HG02763 (cell line): ENCODE data around the gene LHFPL2.
"Not testable (repeated sequence)": the region's sequence is repeated elsewhere in the genome, so short reads cannot be mapped to it uniquely, and the experiment has no call there.

Experiments used
- ATAC-seq: cut with Tn5 transposase; IDR thresholded peaks from one replicate; pipeline ENCODE4 v1.9.1; 2021; ENCODE audit warnings: mild to moderate bottlenecking, moderate library complexity; ENCODE audit not compliant: unreplicated experiment

LHFPL2 gene

DNA sequence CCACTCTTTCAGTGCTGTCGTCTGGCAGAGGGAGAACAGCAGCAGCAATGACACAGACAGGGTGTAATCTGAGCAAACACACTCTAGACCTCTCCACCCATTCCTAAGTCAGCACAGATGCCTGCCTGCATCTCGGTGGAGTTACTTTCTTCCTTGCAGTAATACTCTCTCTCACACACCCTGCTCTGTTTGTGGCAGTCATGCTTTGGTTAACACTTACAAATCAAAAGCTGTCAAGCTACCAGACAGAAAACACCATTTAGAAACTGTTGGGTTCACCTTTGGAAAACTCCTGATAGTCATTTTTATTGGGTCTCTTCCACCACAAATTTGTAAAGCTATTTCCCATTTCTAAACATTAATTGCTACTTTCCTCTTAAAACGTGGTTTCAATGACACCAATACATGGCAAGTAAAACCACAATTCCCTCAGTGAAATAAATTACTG lies 27.3 kb downstream of the LHFPL2 start:
- ATAC-seq: no peak

DNA sequence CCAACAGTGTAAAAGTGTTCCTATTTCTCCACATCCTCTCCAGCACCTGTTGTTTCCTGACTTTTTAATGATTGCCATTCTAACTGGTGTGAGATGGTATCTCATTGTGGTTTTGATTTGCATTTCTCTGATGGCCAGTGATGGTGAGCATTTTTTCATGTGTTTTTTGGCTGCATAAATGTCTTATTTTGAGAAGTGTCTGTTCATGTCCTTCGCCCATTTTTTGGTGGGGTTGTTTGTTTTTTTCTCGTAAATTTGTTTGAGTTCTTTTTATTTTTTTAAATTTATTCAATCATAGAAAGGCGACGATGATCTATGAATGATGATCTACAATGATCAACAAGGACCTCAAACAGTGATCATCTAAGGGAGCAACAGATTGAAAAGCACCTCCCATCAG lies 28.5 kb downstream of the LHFPL2 start:
- ATAC-seq: not testable (repeated sequence)

- ATAC-seq: no peak
Observed at GRCh38 chr5:78618303-78618702, 30.3 kb downstream of the LHFPL2 start.

GRCh38 chr5:78615697-78616096 lies 32.9 kb downstream of the LHFPL2 start:
- no peak for ATAC-seq

GRCh38 chr5:78614816-78615215 lies 33.8 kb downstream of the LHFPL2 start:
- no peak for ATAC-seq

GRCh38 chr5:78613756-78614155 lies 34.8 kb downstream of the LHFPL2 start:
- ATAC-seq: no peak

DNA sequence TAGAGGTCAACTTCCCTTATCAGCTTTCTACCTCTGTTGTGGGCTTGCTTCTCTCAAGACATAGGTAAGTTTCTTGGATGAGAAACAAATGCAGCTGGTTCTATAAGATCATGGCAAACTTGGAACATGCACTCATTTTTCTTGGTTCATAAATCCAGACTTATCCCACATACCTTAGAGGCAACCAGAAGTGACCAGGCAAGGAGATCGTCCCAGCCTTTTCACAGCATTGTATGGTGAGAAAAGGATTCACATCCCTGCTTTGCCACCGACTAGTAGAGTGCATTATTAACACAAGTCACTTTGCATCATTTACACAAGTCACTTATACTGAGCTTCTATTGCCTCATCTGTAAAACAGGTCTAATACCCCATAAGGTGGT lies 35.4 kb downstream of the LHFPL2 start:
- ATAC-seq: no peak

DNA sequence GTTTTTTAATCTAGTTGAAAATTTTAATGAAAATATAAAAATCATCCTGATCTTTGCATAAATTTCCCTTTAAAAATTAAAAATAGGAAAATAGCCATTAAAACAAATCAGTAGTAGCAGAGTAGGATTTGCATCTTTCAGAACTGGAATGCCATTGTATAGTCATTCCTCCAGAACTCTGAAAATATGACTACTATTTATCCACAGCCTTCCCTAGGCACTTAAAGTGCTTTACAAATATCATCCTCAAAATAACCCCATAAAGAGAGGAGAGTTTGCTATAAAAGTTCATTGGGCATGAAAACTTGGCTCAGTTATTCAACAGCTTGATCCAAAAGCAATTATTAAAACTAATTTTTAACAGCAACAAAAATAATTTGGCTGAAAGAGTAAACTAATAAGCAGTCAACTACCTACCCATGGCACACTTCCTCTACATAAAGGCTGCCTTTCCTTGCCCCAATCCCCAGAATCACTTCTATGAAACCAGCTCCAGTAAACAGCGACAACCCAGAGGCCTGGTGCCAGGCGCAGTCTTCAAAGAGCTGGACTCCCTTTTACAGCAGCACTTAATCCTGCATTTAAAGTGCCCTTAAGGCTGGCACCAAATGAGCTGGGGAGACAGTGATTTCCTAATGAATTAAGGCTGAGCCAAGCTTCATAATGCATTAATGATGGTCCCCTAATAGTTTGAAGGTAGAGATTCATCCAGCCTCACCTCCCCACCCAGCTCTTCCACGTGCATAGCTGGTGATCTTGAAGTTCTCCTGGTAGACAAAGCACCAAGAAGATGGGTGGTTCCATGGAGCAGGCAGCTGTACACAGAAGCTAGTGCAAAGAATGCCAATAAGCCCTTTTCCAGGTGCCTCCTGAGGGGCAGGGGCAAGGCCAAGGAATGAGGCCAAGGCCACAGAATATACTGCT lies 36.1 kb downstream of the LHFPL2 start:
- no peak for ATAC-seq

GRCh38 chr5:78611126-78611605 lies 37.4 kb downstream of the LHFPL2 start:
- ATAC-seq: no peak

DNA sequence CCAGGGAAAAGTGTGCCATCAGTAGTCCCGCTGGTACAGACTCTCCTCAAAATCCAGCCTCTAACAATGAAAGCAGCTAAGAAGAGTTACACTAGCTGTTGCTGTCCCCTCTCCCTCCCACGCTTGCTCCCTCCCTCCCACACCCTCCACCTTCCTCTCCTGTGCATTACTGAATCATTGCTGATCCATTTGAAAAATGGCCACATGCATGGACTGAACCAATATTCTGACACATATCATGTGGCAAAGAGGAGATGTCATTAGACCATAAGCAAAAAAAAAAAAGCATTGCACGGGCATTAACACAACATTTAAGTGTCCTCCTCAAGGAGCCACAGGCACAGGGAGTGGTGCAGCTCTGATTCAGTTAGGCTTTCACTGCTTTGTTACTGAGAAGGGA lies 37.9 kb downstream of the LHFPL2 start:
- no peak for ATAC-seq

GRCh38 chr5:78610163-78610583 lies 38.4 kb downstream of the LHFPL2 start:
- ATAC-seq: no peak

DNA sequence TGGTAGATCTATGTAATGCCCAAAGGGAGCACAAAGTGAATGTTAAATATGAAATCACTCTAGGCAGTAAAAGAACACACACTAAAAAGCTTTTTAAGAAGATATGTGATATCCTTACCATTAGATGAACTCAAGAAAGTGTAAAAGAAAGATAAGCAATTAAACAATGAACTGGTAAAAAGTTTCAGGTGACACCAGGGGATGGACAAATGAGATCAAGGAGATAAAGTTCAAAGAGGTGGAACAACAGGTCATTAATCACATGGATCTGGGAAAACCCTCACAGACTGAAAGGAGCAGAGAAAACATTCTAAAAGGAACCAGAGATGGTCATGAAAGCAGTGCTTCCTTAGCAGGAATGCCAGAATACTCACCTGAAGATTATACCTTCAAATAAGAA lies 40.7 kb downstream of the LHFPL2 start:
- no peak for ATAC-seq

GRCh38 chr5:78606241-78606640 lies 42.3 kb downstream of the LHFPL2 start:
- no peak for ATAC-seq

GRCh38 chr5:78605611-78606010 lies 43.0 kb downstream of the LHFPL2 start:
- no peak for ATAC-seq

DNA sequence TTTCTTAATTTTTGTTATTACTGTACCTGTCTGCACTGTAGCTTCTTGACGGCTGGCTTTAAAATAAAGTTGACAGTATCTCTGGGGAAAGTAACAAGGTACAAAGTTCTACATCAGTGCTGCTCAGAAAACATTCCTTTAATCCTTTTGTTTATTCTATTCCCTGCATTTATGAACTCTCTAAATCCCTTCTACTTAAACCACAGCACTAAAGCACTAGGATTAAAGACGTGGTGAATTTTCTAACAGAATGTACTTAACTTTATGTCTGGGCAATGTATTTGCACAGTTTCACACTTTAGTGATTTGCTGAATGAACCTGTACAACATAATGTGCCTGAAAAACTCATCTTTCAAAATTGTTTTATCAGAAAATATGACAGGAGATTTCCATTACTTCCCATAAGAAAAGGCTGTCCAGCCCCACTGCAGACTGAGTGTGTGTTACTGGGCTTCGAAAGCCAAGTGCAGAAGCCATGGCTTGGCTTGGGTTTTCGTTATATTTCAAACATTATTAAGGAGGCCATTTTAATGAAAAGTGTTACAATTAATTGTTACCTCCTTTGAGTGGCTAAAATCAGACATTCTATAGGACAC lies 43.8 kb downstream of the LHFPL2 start:
- no peak for ATAC-seq

DNA sequence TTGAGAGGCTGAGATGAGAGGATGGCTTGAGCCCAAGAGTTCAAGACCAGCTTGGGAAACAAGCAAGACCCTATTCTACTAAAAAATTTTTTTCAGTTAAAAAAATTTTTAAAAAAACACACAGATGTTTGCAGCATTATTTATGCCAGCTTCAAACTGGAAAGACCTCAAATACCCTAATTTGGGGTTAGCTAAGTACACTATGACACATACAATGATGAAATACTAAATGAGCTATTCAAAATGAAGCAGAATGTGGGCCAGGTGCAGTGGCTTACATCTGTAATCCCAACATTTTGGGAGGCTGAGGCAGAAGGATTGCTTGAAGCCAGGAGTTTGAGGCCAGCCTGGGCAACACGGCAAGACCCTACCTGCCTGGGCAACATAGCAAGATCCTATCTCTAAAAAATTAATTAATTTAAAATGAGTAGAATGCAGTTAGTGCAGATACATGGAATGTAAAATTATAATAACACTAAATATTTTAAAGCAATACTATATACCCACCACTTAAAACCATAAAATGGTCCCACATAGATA lies 44.9 kb downstream of the LHFPL2 start:
- no peak for ATAC-seq

DNA sequence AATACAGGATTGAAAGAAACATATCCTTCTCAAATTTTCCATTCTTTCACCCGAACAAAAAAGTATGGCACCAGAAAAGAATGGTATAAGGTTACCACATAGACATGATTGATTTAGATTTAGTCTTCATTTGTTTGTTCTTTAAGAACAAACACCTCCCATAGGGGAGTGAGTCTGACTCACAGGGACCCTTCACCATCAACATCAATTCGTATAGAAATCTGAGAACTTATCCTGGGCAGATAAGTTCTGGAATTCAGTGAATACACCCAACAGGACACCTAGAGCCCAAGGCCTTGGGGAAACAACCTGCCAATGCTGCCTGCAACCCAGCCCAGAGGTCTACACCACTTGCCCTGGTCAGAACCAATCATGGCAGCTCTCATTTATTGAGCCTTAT lies 46.2 kb downstream of the LHFPL2 start:
- no peak for ATAC-seq

DNA sequence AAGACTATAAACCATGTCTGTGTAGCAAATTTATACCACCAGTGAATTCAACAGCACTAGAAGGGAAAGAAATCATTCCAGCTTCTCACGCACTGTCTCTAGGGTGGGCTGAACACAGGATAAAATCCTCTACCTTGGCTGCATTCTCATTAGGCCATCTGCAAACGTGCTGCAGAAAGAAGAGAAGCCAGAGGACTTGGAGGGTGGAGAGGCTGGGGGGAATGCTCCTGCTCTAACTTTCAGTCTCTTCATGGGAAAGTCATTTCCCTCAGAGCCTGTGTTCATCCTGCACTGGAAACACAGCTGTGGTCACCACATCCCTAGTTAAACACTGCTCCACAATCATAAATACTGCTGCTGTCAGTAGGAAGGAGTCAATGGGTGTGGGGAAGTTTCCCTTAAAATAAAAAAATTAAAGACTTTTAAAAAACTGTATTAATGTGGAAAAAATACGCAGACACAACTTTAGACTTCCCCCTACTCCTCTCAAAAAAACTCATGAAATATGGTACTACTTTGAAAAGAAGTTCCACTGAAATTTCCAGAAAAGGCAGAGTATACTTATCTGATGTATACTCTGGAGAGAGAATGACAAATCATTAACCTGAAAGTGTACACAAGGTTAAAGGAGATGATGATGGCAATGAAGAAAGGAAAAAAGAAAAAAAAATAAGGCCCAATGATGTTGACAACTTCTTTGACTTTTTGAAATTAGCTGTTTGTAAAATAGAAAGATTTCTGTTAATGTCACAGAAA lies 46.8 kb downstream of the LHFPL2 start:
- no peak for ATAC-seq

GRCh38 chr5:78600687-78601414 lies 47.7 kb downstream of the LHFPL2 start:
- ATAC-seq: no peak

DNA sequence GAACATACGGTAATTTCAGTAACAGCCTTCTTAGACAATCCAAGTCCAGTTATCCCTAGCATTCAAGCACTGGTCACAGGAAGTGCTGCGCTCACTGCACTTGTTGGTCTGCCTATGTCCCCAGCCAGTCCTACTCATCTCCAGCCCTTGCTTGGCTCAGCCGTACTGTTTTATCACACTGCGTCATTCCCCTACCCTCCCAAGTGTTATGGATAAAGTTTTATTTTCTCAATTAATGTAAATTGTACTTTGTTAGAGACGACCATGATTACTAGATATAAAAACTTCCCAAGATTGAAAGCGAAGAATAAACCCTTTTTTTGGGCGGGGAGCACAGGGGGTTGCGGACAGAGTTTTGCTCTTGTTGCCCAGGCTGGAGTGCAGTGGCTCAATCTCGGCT lies 49.6 kb downstream of the LHFPL2 start:
- no peak for ATAC-seq

GRCh38 chr5:78597974-78598371 lies 50.6 kb downstream of the LHFPL2 start:
- ATAC-seq: no peak
